Caco-2 (cell line): Measurements from ENCODE around the gene TMEM255B. TPM values are rescaled to one million over a fixed set of nuclear protein-coding genes. Genes with fewer than 3 reads are reported as not detected.

Source experiments
- BruUV-seq: library from RNA; stranded (reverse); fragments of 400-500 nt; replicated peaks from 2 replicates; lab custom pipeline; 2021; lab: Mats Ljungman, UMichigan
- CTCF ChIA-PET: fragments of 300-600 bp; sonication (Branson Sonifier 250); formaldehyde crosslinking; loops from one replicate; lab custom pipeline; 2022; ENCODE audit warnings: antibody characterized with exemption; lab: Charles Lee
- POLR2A ChIA-PET: fragments of 300-600 bp; sonication (Branson Sonifier 250); formaldehyde crosslinking; loops from one replicate; lab custom pipeline; 2022; ENCODE audit warnings: antibody characterized with exemption; lab: Charles Lee
- DNase-seq, 2 experiments: peaks; one replicate each; pipeline versions ENCODE4 v3.0.0 to v3.0.0-alpha.2; 2020 to 2022
- H3K27me3 ChIP-seq: replicated peaks from 2 replicates; pipeline ENCODE4 v1.6.0; 2011; ENCODE audit warnings: low read length; ENCODE audit not compliant: control insufficient read depth, insufficient read depth
- H3K36me3 ChIP-seq: 2 replicates; pipeline ENCODE4 v1.5.1; 2011; ENCODE audit warnings: low read length; ENCODE audit not compliant: control insufficient read depth, insufficient read depth
- H3K4me1 ChIP-seq: fragments of 250-450 bp; sonication (Bioruptor Pico); 2 replicates; pipeline ENCODE4 v1.5.1; 2020; ENCODE audit warnings: mild to moderate bottlenecking
- H3K4me3 ChIP-seq: 2 replicates; pipeline ENCODE4 v1.5.1; 2011; ENCODE audit warnings: low read depth, mild to moderate bottlenecking, control low read depth, low read length
- H3K9me3 ChIP-seq: fragments of 250-450 bp; sonication (Bioruptor Pico); 2 replicates; pipeline ENCODE4 v1.5.1; 2020; ENCODE audit warnings: mild to moderate bottlenecking, moderate library complexity
- H3K27ac Mint-ChIP-seq: one replicate; pipeline ENCODE4 v1.8.0; 2022; ENCODE audit warnings: mixed read lengths; ENCODE audit not compliant: unreplicated experiment
- H3K27me3 Mint-ChIP-seq: one replicate; pipeline ENCODE4 v1.8.0; 2022; ENCODE audit warnings: mixed read lengths; ENCODE audit not compliant: insufficient read depth, unreplicated experiment
- H3K36me3 Mint-ChIP-seq: one replicate; pipeline ENCODE4 v1.8.0; 2022; ENCODE audit warnings: mild to moderate bottlenecking, mixed read lengths; ENCODE audit not compliant: insufficient read depth, unreplicated experiment
- H3K4me1 Mint-ChIP-seq: one replicate; pipeline ENCODE4 v1.8.0; 2022; ENCODE audit warnings: low read depth, mixed read lengths; ENCODE audit not compliant: unreplicated experiment
- H3K4me3 Mint-ChIP-seq: one replicate; pipeline ENCODE4 v1.8.0; 2022; ENCODE audit warnings: mild to moderate bottlenecking, moderate library complexity, mixed read lengths; ENCODE audit not compliant: unreplicated experiment
- H3K9me3 Mint-ChIP-seq: one replicate; pipeline ENCODE4 v1.8.0; 2022; ENCODE audit warnings: mixed read lengths; ENCODE audit not compliant: unreplicated experiment
- CTCF ChIP-seq, 2 experiments: fragments of 200-600 bp in 1 of 2; IDR thresholded peaks; 1 replicate in 1 of 2; 2 replicates in 1 of 2; pipeline versions ENCODE4 v1.5.1 to v1.8.0; 2011 to 2022; ENCODE audit warnings: antibody characterized with exemption in 1 of 2, control low read depth in 1 of 2, inconsistent platforms in 1 of 2, low read depth in 1 of 2, low read length in 1 of 2, mild to moderate bottlenecking in 1 of 2, moderate library complexity in 1 of 2; ENCODE audit not compliant: insufficient read depth in 1 of 2, severe bottlenecking in 1 of 2, unreplicated experiment in 1 of 2
- intact Hi-C: fragments of 100-400 bp; cut with micrococcal nuclease; formaldehyde crosslinking; loops from one replicate; pipeline ENCODE4 v1.10.0; 2022; ENCODE audit not compliant: unreplicated experiment
- total RNA-seq: library from RNA; stranded (reverse); gene quantifications from 2 replicates; pipeline ENCODE4 v1.2.3, GENCODE V29; 2022

Gene TMEM255B
- total RNA-seq, 1 experiment from 2014 or later = 0.82 TPM

DNA sequence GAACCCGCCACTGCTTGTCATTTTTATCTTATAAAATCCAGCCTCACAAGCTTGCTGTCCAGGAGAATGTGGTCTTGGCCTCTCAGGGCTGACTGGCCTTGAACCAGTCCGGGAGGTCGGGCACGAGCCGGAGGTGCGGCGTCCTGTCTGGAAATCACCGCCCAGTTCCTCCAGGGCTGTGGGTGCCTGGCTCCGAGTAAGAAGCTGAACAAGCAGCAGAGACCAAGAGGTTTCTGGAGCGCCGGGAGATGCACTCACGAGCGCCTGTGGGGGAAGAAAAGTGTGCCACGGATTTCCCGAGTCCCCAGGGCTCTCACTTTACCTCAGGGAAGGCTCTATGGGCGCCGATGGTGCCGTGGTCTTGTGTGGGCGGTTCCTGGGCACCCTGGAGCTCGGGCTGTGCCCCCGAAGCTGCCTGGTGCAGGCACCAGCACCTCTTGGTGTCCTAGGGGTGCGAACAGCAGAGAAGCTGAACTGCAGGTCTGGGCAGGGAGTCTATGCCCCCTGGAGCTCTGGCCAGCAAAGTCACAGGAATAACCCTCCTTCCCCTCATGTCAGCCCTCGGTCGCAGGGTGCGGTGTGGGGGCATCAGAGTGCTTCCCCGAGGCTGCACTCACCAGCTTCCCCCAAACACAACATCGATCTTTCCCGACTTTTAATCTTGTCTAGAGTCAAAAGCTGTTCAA, 54.9 kb downstream of the TMEM255B start:
- Histone ChIP-seq H3K4me3 (no peak overlapping the region), H3K9me3 (no peaks in the 10 kb centered on the region), H3K36me3 (no peaks in the 10 kb centered on the region), H3K27me3 (no peaks in the 10 kb centered on the region), H3K4me1 (peaks cover 6% of the 10 kb centered on the region; the same call in 1 of the 2 replicates)
- Mint-ChIP-seq H3K27me3 (no peaks in the 10 kb centered on the region), H3K36me3 (peaks cover 14% of the 10 kb centered on the region), H3K4me1 (no peaks in the 10 kb centered on the region), H3K4me3 (no peak overlapping the region), H3K27ac (no peak overlapping the region), H3K9me3 (no peaks in the 10 kb centered on the region)
- DNase-seq = no peak
- ChIA-PET POLR2A (no interaction called here), CTCF (no interaction called here)
- no peak for TF ChIP-seq CTCF (IDR thresholded peaks at IDR 0.05; ENCODE audit: insufficient read depth in 1 of 2, low read depth in 1 of 2, low read length in 1 of 2, severe bottlenecking in 1 of 2, unreplicated experiment in 1 of 2)
- no TSS peak for BruUV-seq
- intact Hi-C loops = no loop called here

DNA sequence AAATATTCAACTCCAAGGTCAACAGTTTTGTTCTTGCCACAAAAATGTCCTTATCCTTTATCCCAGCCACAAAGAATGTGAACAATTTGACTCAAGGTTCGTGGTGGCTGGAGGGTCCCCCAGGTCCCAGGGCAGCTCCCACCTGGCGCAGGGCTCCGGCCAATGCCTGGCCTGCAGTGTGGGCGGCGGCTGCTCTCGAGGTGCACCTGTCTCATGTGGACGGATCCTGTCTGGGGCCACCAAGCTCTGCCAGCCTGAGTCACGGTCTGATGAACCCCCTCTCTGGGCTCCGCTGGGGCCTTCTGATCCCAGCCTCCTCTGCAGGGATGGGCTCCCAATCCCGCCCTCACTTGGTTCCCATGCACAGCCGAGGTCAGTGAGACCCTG, 55.4 kb downstream of the TMEM255B start:
- Mint-ChIP-seq H3K36me3 (peaks cover 14% of the 10 kb centered on the region), H3K4me1 (no peaks in the 10 kb centered on the region), H3K4me3 (no peak overlapping the region), H3K27ac (no peak overlapping the region), H3K9me3 (no peaks in the 10 kb centered on the region), H3K27me3 (no peaks in the 10 kb centered on the region)
- no peak for TF ChIP-seq CTCF (IDR thresholded peaks at IDR 0.05; ENCODE audit: insufficient read depth in 1 of 2, low read depth in 1 of 2, low read length in 1 of 2, severe bottlenecking in 1 of 2, unreplicated experiment in 1 of 2)
- no TSS peak for BruUV-seq
- ChIA-PET POLR2A (no interaction called here), CTCF (no interaction called here)
- intact Hi-C loops = no loop called here
- Histone ChIP-seq H3K27me3 (no peaks in the 10 kb centered on the region), H3K9me3 (no peaks in the 10 kb centered on the region), H3K4me1 (peaks cover 6% of the 10 kb centered on the region; the same call in 1 of the 2 replicates), H3K36me3 (no peaks in the 10 kb centered on the region), H3K4me3 (no peak overlapping the region)
- DNase-seq = no peak

DNA sequence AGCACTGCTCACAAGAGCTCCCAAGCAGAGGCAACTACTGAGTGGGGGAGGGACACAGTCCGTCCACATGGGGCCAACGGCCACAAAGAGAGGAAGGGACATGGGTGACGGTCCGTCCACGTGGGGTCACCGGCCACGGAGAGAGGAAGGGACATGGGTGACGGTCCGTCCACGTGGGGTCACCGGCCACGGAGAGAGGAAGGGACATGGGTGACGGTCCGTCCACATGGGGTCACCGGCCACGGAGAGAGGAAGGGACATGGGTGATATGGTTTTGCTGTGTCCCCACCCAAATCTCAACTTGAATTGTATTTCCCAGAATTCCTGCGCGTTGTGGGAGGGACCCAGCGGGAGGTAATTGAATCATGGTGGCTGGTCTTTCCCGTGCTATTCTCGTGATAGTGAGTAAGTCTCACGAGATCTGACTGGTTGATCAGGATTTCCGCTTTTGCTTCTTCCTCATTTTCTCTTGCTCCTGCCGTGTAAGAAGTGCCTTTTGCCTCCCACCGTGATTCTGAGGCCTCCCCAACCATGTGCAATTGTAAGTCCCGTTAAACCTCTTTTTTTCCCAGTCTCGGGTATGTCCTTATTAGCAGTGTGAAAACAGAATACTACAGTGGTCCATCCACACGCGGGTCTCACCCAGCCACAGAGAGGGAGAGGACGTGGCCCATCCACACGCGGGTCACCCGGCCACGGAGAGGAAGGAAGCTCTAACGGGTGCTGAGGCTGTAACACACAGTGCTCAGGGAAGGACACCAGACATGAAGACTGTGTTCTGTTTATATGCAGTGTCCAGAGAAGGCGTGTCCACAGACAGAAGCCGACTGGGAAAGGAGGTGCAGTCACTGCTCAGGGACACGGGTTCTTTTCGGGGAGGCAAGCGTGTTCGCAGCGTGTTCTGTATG, 56.4 kb downstream of the TMEM255B start:
- H3K4me3 ChIP-seq = no peak overlapping the region
- H3K9me3 Mint-ChIP-seq = no peaks in the 10 kb centered on the region
- ChIA-PET POLR2A (no interaction called here), CTCF (no interaction called here)
- intact Hi-C loops = loop anchor here (2.0 kb wide), 2 partner anchors 89 to 131 kb away; no protein-coding TSS in a partner anchor
- H3K36me3 ChIP-seq = no peaks in the 10 kb centered on the region
- H3K27me3 Mint-ChIP-seq = no peaks in the 10 kb centered on the region
- peaks cover 14% of the 10 kb centered on the region for H3K36me3 Mint-ChIP-seq
- H3K4me1 Mint-ChIP-seq = no peaks in the 10 kb centered on the region
- BruUV-seq = no TSS peak
- no peak for DNase-seq
- no peaks in the 10 kb centered on the region for H3K27me3 ChIP-seq
- H3K9me3 ChIP-seq = no peaks in the 10 kb centered on the region
- H3K27ac Mint-ChIP-seq = no peak overlapping the region
- no peak for TF ChIP-seq CTCF (IDR thresholded peaks at IDR 0.05; ENCODE audit: insufficient read depth in 1 of 2, low read depth in 1 of 2, low read length in 1 of 2, severe bottlenecking in 1 of 2, unreplicated experiment in 1 of 2)
- peaks cover 6% of the 10 kb centered on the region; the same call in 1 of the 2 replicates for H3K4me1 ChIP-seq
- no peak overlapping the region for H3K4me3 Mint-ChIP-seq
